B cell (primary cell): ENCODE results near the gene PITPNM1. TPM values are rescaled to one million over a fixed set of nuclear protein-coding genes. Genes with fewer than 3 reads are reported as not detected.
A peak's percentile ranks its signal among the peaks of the same experiment; 100 is the strongest.

ENCODE experiments used
- ATAC-seq: fragments of 200-7000 bp; cut with Tn5 transposase; one replicate; pipeline ENCODE4 v1.10.0; 2021; ENCODE audit warnings: low read depth, mild to moderate bottlenecking, moderate number of reproducible peaks, moderate library complexity
- CTCF ChIA-PET: fragments of 350-600 bp; sonication (Branson Sonifier 250); formaldehyde crosslinking; loops from one replicate; lab custom pipeline; 2021; ENCODE audit warnings: antibody characterized with exemption, inconsistent platforms; lab: Charles Lee
- POLR2A ChIA-PET: fragments of 350-600 bp; sonication (Branson Sonifier 250); formaldehyde crosslinking; loops from one replicate; lab custom pipeline; 2021; ENCODE audit warnings: antibody characterized with exemption; lab: Charles Lee
- DNase-seq: peaks from one replicate; pipeline ENCODE4 v3.0.0; 2013
- H2AFZ ChIP-seq: 2 replicates; pipeline ENCODE4 v1.6.1; 2012; ENCODE audit warnings: mild to moderate bottlenecking, low read depth, low read length; ENCODE audit not compliant: insufficient read depth, poor library complexity, severe bottlenecking
- H3K27ac ChIP-seq, 2 donors: 1 replicate in 1 of 2; 2 replicates in 1 of 2; pipeline ENCODE4 v1.5.1; 2012 to 2013; ENCODE audit warnings: low read length in 2 of 2, mild to moderate bottlenecking in 2 of 2, moderate library complexity in 1 of 2
- H3K27me3 ChIP-seq, 4 experiments: fragments of 200-600 bp in 1 of 4; sonication (generic) in 1 of 4; replicated peaks in 1 of 4; 1 replicate in 2 of 4; 2 replicates in 2 of 4; pipeline versions ENCODE4 v1.6.1 to v1.7.0; 2013 to 2016; ENCODE audit warnings: low read length in 3 of 4, mild to moderate bottlenecking in 2 of 4, mixed read lengths in 1 of 4, moderate library complexity in 1 of 4; ENCODE audit not compliant: insufficient read depth in 4 of 4, control insufficient read depth in 3 of 4; ENCODE audit errors: control extremely low read depth in 1 of 4
- H3K36me3 ChIP-seq, 2 experiments: replicated peaks in 1 of 2; 1 replicate in 1 of 2; 2 replicates in 1 of 2; pipeline versions ENCODE4 v1.6.1 to v1.7.1; 2013; ENCODE audit warnings: low read length in 1 of 2; ENCODE audit not compliant: insufficient read depth in 2 of 2, control insufficient read depth in 1 of 2; ENCODE audit errors: control extremely low read depth in 1 of 2, extremely low read depth in 1 of 2
- H3K4me1 ChIP-seq, 2 donors: fragments of 200-600 bp in 1 of 2; sonication (generic) in 1 of 2; 1 replicate in 1 of 2; 2 replicates in 1 of 2; pipeline versions ENCODE4 v1.5.1 to v1.6.1; 2013 to 2017; ENCODE audit warnings: low read length in 2 of 2; ENCODE audit not compliant: control insufficient read depth in 2 of 2, insufficient read depth in 2 of 2
- H3K4me2 ChIP-seq: replicated peaks from 2 replicates; pipeline ENCODE3; 2012; ENCODE audit warnings: mild to moderate bottlenecking, low read depth, low read length; ENCODE audit not compliant: poor library complexity, severe bottlenecking
- H3K4me3 ChIP-seq, 5 experiments: fragments of 200-600 bp in 1 of 5; sonication (generic) in 1 of 5; 1 replicate in 3 of 5; 2 replicates in 2 of 5; pipeline versions ENCODE4 v1.5.1 to v1.7.0; 2011 to 2016; ENCODE audit warnings: low read length in 4 of 5, mild to moderate bottlenecking in 4 of 5, low read depth in 2 of 5, control low read depth in 1 of 5, moderate library complexity in 1 of 5; ENCODE audit not compliant: insufficient read depth in 1 of 5; ENCODE audit errors: control extremely low read depth in 1 of 5, extremely low read depth in 1 of 5
- H3K79me2 ChIP-seq: fragments of 200-600 bp; sonication (generic); one replicate; pipeline ENCODE4 v1.6.0; 2016; ENCODE audit warnings: low read length; ENCODE audit not compliant: control insufficient read depth, insufficient read depth
- H3K9ac ChIP-seq: fragments of 200-600 bp; sonication (generic); 2 replicates; pipeline ENCODE4 v1.6.1; 2017; ENCODE audit warnings: mild to moderate bottlenecking, low read length, moderate library complexity
- H3K9me3 ChIP-seq, 3 donors: one replicate each; pipeline versions ENCODE4 v1.6.1 to v1.7.1; 2013; ENCODE audit warnings: low read length in 2 of 3; ENCODE audit not compliant: control insufficient read depth in 2 of 3, insufficient read depth in 1 of 3; ENCODE audit errors: control extremely low read depth in 1 of 3
- H4K20me1 ChIP-seq: 2 replicates; pipeline ENCODE4 v1.6.0; 2012; ENCODE audit warnings: mild to moderate bottlenecking, low read length; ENCODE audit not compliant: insufficient read depth, control insufficient read depth, poor library complexity, severe bottlenecking
- H3K27ac Mint-ChIP-seq: one replicate; pipeline ENCODE4 v1.8.0; 2021; ENCODE audit warnings: mixed read lengths
- H3K27me3 Mint-ChIP-seq: one replicate; pipeline ENCODE4 v1.8.0; 2021; ENCODE audit warnings: mixed read lengths
- H3K4me1 Mint-ChIP-seq: one replicate; pipeline ENCODE4 v1.8.0; 2021; ENCODE audit warnings: mixed read lengths
- H3K4me3 Mint-ChIP-seq: one replicate; pipeline ENCODE4 v1.8.0; 2021; ENCODE audit warnings: mixed read lengths
- H3K9me3 Mint-ChIP-seq: one replicate; pipeline ENCODE4 v1.8.0; 2022; ENCODE audit warnings: mixed read lengths; ENCODE audit not compliant: insufficient read depth
- EZH2 ChIP-seq: IDR thresholded peaks from 2 replicates; pipeline ENCODE4 v1.6.1; 2012; ENCODE audit warnings: borderline replicate concordance, low read depth, mild to moderate bottlenecking, moderate library complexity, low read length; ENCODE audit not compliant: insufficient read depth, poor library complexity, severe bottlenecking
- WGBS: methylation state at CpG from one replicate; pipeline ENCODE4 v1.1.5; 2013; ENCODE audit warnings: missing lambda C conversion rate; ENCODE audit not compliant: insufficient coverage; 5-methylcytosine and 5-hydroxymethylcytosine counted together
- intact Hi-C: fragments of 100-400 bp; cut with micrococcal nuclease; formaldehyde crosslinking; loops from one replicate; pipeline ENCODE4 v1.10.0; 2022
- polyA plus RNA-seq: library from polyadenylated mRNA; depleted of rRNA; stranded (reverse); fragments of >200 nt; gene quantifications from 2 replicates; pipeline ENCODE4 v1.2.3, GENCODE V29; 2012
- total RNA-seq, 2 donors: library from RNA; stranded (reverse); fragments of 120-200 nt in 1 of 2; gene quantifications; 1 replicate in 1 of 2; 2 replicates in 1 of 2; pipeline versions ENCODE4 v1.2.3 to v1.2.4, GENCODE V29; 2013 to 2022
- TF ChIP-seq, protein P1 (sequence below): fragments of 200-600 bp; IDR thresholded peaks from one replicate; pipeline ENCODE4 v1.8.0; 2022; ENCODE audit warnings: antibody characterized with exemption, mild to moderate bottlenecking

Gene PITPNM1
- total and polyA plus RNA-seq, 2 donors (not counting 1 experiment from before 2014, with no cell fraction given), result 152 to 166 TPM

DNA sequence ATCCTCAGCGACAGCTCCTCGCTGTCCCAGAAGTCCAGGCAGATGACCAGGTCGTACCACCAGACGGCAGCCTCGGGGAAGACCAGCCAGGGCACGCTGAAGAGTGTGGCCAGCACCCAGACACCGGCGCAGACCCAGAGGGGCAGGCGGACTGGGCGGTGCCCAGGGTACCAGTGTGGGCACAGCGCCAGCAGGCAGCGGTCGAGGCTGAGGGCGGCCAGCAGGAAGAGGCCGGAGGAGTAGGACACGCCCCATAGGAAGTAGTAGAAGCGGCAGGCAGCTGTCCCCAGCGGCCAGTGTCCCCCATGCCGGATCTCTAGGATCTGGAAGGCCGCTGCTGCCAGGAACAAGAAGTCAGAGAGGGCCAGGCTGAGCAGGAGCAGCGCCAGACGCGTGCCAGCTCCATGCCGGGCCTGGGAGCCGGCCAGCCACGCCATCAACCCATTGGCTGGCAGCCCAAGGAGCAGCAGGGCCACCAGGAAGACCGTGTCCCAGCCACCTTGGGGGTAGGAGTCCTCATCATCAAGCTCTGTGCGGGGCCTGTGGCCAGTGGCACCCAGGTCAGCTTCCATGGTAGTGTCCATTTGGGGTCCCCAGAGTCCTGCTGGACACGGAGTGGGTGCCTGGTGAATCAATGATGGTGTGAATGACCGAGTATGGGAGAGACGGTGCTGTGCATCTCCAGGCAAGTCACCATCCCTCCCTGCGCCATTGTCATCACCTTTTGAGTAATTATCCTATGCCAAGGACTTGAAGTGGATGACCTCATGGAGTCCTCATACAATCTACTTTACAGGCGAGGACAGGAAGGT lies 52.8 kb downstream of the PITPNM1 start, which contains the start of gene GPR152:
TSS of gene GPR152 (minus strand) at position 589 of the 812 bp plus-strand sequence. CDS start at position 584, 5 bp downstream.
- no peaks in the 10 kb centered on the region for H3K36me3 ChIP-seq
- H3K9me3 ChIP-seq, result no peaks in the 10 kb centered on the region
- no peaks in the 10 kb centered on the region for H3K27me3 ChIP-seq
- ChIA-PET POLR2A (interaction anchor here (0.6 to 9.6 kb wide), 6 partner anchors 7 to 61 kb away, joined by 3 to 110 read pairs (median 4); partner anchors contain the start of genes PTPRCAP, RAD9A and TMEM134), CTCF (interaction anchor here (0.6 to 1.5 kb wide), 3 partner anchors 15 to 131 kb away, joined by 3 to 4 read pairs (median 3); partner anchors contain the start of gene PTPRCAP)
- Mint-ChIP-seq H3K4me1 (peaks cover 44% of the 10 kb centered on the region), H3K27me3 (no peaks in the 10 kb centered on the region), H3K27ac (peak within 1 kb of the TSS; percentile 81), H3K4me3 (no peak within 1 kb of the TSS), H3K9me3 (no peaks in the 10 kb centered on the region)
- H3K9ac ChIP-seq, result no peak within 1 kb of the TSS
- H3K27ac ChIP-seq, result no peak within 1 kb of the TSS
- intact Hi-C loops, result no loop called here
- no peak within 1 kb of the TSS for H3K4me3 ChIP-seq
- TF ChIP-seq, protein P1, sequence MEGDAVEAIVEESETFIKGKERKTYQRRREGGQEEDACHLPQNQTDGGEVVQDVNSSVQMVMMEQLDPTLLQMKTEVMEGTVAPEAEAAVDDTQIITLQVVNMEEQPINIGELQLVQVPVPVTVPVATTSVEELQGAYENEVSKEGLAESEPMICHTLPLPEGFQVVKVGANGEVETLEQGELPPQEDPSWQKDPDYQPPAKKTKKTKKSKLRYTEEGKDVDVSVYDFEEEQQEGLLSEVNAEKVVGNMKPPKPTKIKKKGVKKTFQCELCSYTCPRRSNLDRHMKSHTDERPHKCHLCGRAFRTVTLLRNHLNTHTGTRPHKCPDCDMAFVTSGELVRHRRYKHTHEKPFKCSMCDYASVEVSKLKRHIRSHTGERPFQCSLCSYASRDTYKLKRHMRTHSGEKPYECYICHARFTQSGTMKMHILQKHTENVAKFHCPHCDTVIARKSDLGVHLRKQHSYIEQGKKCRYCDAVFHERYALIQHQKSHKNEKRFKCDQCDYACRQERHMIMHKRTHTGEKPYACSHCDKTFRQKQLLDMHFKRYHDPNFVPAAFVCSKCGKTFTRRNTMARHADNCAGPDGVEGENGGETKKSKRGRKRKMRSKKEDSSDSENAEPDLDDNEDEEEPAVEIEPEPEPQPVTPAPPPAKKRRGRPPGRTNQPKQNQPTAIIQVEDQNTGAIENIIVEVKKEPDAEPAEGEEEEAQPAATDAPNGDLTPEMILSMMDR, result no peak
- TF ChIP-seq EZH2, result no peak
- H3K79me2 ChIP-seq, result peaks cover 69% of the 10 kb centered on the region
- H3K4me1 ChIP-seq, result peaks cover 48 to 86% of the 10 kb centered on the region in 2 donors
- ATAC-seq, result no peak
- no peak for DNase-seq
- no peaks in the 10 kb centered on the region for H4K20me1 ChIP-seq
- H3K4me2 ChIP-seq, result no peak within 1 kb of the TSS
- H2AFZ ChIP-seq, result no peak within 1 kb of the TSS
- WGBS, result 94% methylated on average over 30 of the region's 33 CpGs

DNA sequence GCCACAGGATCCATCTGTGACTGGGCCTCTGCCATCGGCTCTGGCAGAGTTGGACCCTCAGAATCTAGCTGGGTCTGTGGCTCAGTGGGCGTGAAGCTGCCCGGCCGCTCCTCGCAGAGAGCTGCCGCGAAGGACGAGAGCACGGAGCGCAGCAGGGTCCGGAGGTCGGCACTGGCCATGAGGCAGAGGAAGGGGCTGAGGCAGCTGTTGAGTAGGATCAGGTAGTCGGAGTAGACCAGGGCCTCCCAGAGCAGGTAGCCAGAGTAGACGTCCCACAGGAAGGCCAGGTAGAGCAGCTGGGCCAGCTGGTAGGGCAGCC lies 53.5 kb downstream of the PITPNM1 start:
- ChIA-PET CTCF (interaction anchor here (1.2 to 1.5 kb wide), 2 partner anchors 14 to 34 kb away, joined by 3 to 4 read pairs; partner anchors contain the start of gene PTPRCAP), POLR2A (interaction anchor here (0.6 to 9.6 kb wide), 6 partner anchors 8 to 60 kb away, joined by 3 to 110 read pairs (median 4); partner anchors contain the start of genes PTPRCAP, RAD9A and TMEM134)
- Histone ChIP-seq H3K4me3 (no peak overlapping the region), H3K27ac (no peak overlapping the region), H3K4me2 (peak overlapping the region; percentile 32), H3K9me3 (no peaks in the 10 kb centered on the region), H3K79me2 (peaks cover 64% of the 10 kb centered on the region), H4K20me1 (no peaks in the 10 kb centered on the region), H3K36me3 (no peaks in the 10 kb centered on the region), H3K4me1 (peaks cover 50 to 86% of the 10 kb centered on the region in 2 donors), H3K27me3 (no peaks in the 10 kb centered on the region), H3K9ac (no peak overlapping the region), H2AFZ (no peak overlapping the region)
- H3K4me3 Mint-ChIP-seq, result no peak overlapping the region
- peak overlapping the region; percentile 81 for H3K27ac Mint-ChIP-seq
- no peaks in the 10 kb centered on the region for H3K9me3 Mint-ChIP-seq
- WGBS, result 93% methylated on average over 14 of the region's 14 CpGs
- intact Hi-C loops, result no loop called here
- ATAC-seq, result no peak
- DNase-seq, result no peak
- TF ChIP-seq, protein P1, result no peak
- TF ChIP-seq EZH2, result no peak
- H3K4me1 Mint-ChIP-seq, result peaks cover 45% of the 10 kb centered on the region
- no peaks in the 10 kb centered on the region for H3K27me3 Mint-ChIP-seq
